Uterus (tissue), 4 donors: ENCODE measurements around the gene KIF26A. TPM values are rescaled to one million over a fixed set of nuclear protein-coding genes. Genes with fewer than 3 reads are reported as not detected.

Experiments used
- DNase-seq, 2 donors: peaks; one replicate each; pipeline ENCODE4 v3.0.0-alpha.2; 2019 to 2020
- H3K27ac ChIP-seq, 2 donors: fragments of 200-600 bp; sonication (generic); 1 replicate in 1 of 2; 2 replicates in 1 of 2; pipeline ENCODE4 v1.5.1; 2016 to 2018
- H3K27me3 ChIP-seq, 2 donors: fragments of 200-600 bp; sonication (generic); one replicate each; pipeline ENCODE4 v1.5.1; 2018 to 2019; ENCODE audit warnings: control low read depth in 1 of 2
- H3K36me3 ChIP-seq, 2 donors: fragments of 200-600 bp; sonication (generic); one replicate each; pipeline ENCODE4 v1.5.1; 2019; ENCODE audit warnings: control low read depth in 1 of 2
- H3K4me1 ChIP-seq, 2 donors: fragments of 200-600 bp; sonication (generic); one replicate each; pipeline ENCODE4 v1.5.1; 2018 to 2019; ENCODE audit warnings: control low read depth in 1 of 2
- H3K4me3 ChIP-seq, 2 donors: fragments of 200-600 bp; sonication (generic); 1 replicate in 1 of 2; 2 replicates in 1 of 2; pipeline ENCODE4 v1.5.1; 2018 to 2019; ENCODE audit warnings: mild to moderate bottlenecking in 1 of 2
- H3K9me3 ChIP-seq, 2 donors: fragments of 200-600 bp; sonication (generic); one replicate each; pipeline ENCODE4 v1.5.1; 2019; ENCODE audit warnings: control low read depth in 1 of 2
- POLR2A ChIP-seq, 2 donors: fragments of 450-650 bp; IDR thresholded peaks; one replicate each; pipeline ENCODE4 v1.6.1; 2016; ENCODE audit warnings: antibody characterized with exemption in 2 of 2, mild to moderate bottlenecking in 1 of 2, moderate library complexity in 1 of 2
- intact Hi-C: fragments of 100-400 bp; cut with DNase I; formaldehyde crosslinking; loops from one replicate; pipeline ENCODE4 v1.15.1; 2023; ENCODE audit warnings: low total_unique reads
- total RNA-seq, 4 donors: library from RNA; depleted of rRNA in 3 of 4; stranded (reverse); fragments of >200 nt in 3 of 4; gene quantifications; one replicate each; pipeline versions ENCODE4 v1.1.0 to v1.2.4, GENCODE V29; 2014 to 2023
- TF ChIP-seq, protein P1 (sequence below), 4 experiments: fragments of 200-600 bp in 2 of 4; fragments of 450-650 bp in 2 of 4; sonication (generic) in 2 of 4; IDR thresholded peaks; one replicate each; pipeline ENCODE4 v1.5.1; 2016 to 2019; ENCODE audit warnings: antibody characterized with exemption in 4 of 4, mild to moderate bottlenecking in 2 of 4, moderate library complexity in 1 of 4
- donor health status: DM: yes; HTN: yes; CAD: no.

KIF26A gene
- total RNA-seq, 4 donors from 2014 or later, result 4.1 to 10.5 (median 7.5) TPM

GRCh38 chr14:104209985-104210816 is 71.8 kb downstream of the KIF26A start:
- intact Hi-C loops, result no loop called here
- DNase-seq, result no peak
- Histone ChIP-seq H3K27ac (no peak overlapping the region), H3K4me3 (no peak overlapping the region), H3K4me1 (no peaks in the 10 kb centered on the region), H3K27me3 (no peaks in the 10 kb centered on the region), H3K36me3 (no peaks in the 10 kb centered on the region), H3K9me3 (no peaks in the 10 kb centered on the region)
- TF ChIP-seq, protein P1, sequence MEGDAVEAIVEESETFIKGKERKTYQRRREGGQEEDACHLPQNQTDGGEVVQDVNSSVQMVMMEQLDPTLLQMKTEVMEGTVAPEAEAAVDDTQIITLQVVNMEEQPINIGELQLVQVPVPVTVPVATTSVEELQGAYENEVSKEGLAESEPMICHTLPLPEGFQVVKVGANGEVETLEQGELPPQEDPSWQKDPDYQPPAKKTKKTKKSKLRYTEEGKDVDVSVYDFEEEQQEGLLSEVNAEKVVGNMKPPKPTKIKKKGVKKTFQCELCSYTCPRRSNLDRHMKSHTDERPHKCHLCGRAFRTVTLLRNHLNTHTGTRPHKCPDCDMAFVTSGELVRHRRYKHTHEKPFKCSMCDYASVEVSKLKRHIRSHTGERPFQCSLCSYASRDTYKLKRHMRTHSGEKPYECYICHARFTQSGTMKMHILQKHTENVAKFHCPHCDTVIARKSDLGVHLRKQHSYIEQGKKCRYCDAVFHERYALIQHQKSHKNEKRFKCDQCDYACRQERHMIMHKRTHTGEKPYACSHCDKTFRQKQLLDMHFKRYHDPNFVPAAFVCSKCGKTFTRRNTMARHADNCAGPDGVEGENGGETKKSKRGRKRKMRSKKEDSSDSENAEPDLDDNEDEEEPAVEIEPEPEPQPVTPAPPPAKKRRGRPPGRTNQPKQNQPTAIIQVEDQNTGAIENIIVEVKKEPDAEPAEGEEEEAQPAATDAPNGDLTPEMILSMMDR (IDR thresholded peaks at IDR 0.05), result no peak
- no peak for TF ChIP-seq POLR2A (IDR thresholded peaks at IDR 0.05)

DNA sequence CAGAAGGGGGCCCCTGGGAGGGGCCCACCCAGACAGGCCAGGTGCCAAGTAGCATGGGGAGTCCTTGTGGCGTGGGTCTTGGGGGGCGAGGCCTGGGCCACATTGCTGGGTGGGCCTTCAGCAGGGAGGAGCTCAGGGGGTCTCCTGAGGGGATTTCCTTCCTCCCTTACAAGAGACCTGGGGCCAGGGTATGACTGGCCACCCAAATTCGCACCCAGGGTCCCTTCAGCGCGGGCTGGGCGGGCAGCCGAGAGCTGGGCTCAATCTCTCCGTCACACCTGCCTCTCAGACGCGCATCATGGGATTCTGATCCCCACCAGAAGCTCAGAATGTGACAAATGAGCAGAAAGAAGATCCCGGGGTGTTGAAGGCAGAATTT is 72.4 kb downstream of the KIF26A start:
- no peak overlapping the region for H3K4me3 ChIP-seq
- H3K36me3 ChIP-seq, result no peaks in the 10 kb centered on the region
- no peaks in the 10 kb centered on the region for H3K27me3 ChIP-seq
- intact Hi-C loops, result no loop called here
- TF ChIP-seq POLR2A (IDR thresholded peaks at IDR 0.05), result no peak
- TF ChIP-seq, protein P1 (IDR thresholded peaks at IDR 0.05), result no peak
- no peak overlapping the region for H3K27ac ChIP-seq
- H3K4me1 ChIP-seq, result no peaks in the 10 kb centered on the region
- DNase-seq, result no peak
- no peaks in the 10 kb centered on the region for H3K9me3 ChIP-seq

- H3K27me3 ChIP-seq, result no peaks in the 10 kb centered on the region
- DNase-seq, result no peak
- intact Hi-C loops, result no loop called here
These were observed 72.8 kb downstream of the KIF26A start for GRCh38 chr14:104211215-104211614.

GRCh38 chr14:104211741-104212140 is 73.4 kb downstream of the KIF26A start:
- Histone ChIP-seq H3K36me3 (no peaks in the 10 kb centered on the region), H3K27me3 (no peaks in the 10 kb centered on the region), H3K4me1 (no peaks in the 10 kb centered on the region), H3K9me3 (no peaks in the 10 kb centered on the region), H3K4me3 (no peak overlapping the region), H3K27ac (no peak overlapping the region)
- no peak for DNase-seq
- TF ChIP-seq, protein P1 (IDR thresholded peaks at IDR 0.05), result no peak
- TF ChIP-seq POLR2A (IDR thresholded peaks at IDR 0.05), result no peak
- intact Hi-C loops, result no loop called here

More at GRCh38 chr14:104211215-104211614, 72.8 kb downstream of the KIF26A start:
- Histone ChIP-seq H3K4me1 (no peaks in the 10 kb centered on the region), H3K27ac (no peak overlapping the region), H3K36me3 (no peaks in the 10 kb centered on the region), H3K9me3 (no peaks in the 10 kb centered on the region), H3K4me3 (no peak overlapping the region)
- no peak for TF ChIP-seq POLR2A (IDR thresholded peaks at IDR 0.05)
- TF ChIP-seq, protein P1 (IDR thresholded peaks at IDR 0.05), result no peak

GRCh38 chr14:104212206-104213095 is 74.1 kb downstream of the KIF26A start:
- Histone ChIP-seq H3K36me3 (no peaks in the 10 kb centered on the region), H3K4me1 (no peaks in the 10 kb centered on the region), H3K27me3 (no peaks in the 10 kb centered on the region), H3K27ac (no peak overlapping the region), H3K9me3 (no peaks in the 10 kb centered on the region), H3K4me3 (no peak overlapping the region)
- no peak for TF ChIP-seq POLR2A (IDR thresholded peaks at IDR 0.05)
- TF ChIP-seq, protein P1 (IDR thresholded peaks at IDR 0.05), result no peak
- no peak for DNase-seq
- intact Hi-C loops, result no loop called here
